Cerebellar cortex (tissue), 1 donor: ENCODE results near the gene NUDT4B.
"Not testable (repeated sequence)": the region's sequence is repeated elsewhere in the genome, so short reads cannot be mapped to it uniquely, and the experiment has no call there.

Source experiments
- DNase-seq: peaks from one replicate; pipeline ENCODE4 v3.0.0-alpha.2; 2015; ENCODE audit warnings: low spot score

NUDT4B gene

GRCh38 chr1:148738667-148739066, 9.9 kb upstream of the NUDT4B start:
- DNase-seq: not testable (repeated sequence)

- DNase-seq: not testable (repeated sequence)
Observed at GRCh38 chr1:148743200-148743599, 5.4 kb upstream of the NUDT4B start.

GRCh38 chr1:148743726-148744720, 4.6 kb upstream of the NUDT4B start:
- DNase-seq: not testable (repeated sequence)

- not testable (repeated sequence) for DNase-seq
Observed at GRCh38 chr1:148749335-148749681, 734 bp downstream of the NUDT4B start.

- DNase-seq: not testable (repeated sequence)
Observed at GRCh38 chr1:148756231-148756630, 7.7 kb downstream of the NUDT4B start.

GRCh38 chr1:148757446-148757845, 8.9 kb downstream of the NUDT4B start:
- DNase-seq: not testable (repeated sequence)

- not testable (repeated sequence) for DNase-seq
Observed at GRCh38 chr1:148758412-148758811, 9.8 kb downstream of the NUDT4B start.

- not testable (repeated sequence) for DNase-seq
Observed at GRCh38 chr1:148758925-148759324, 10.4 kb downstream of the NUDT4B start.

- DNase-seq: not testable (repeated sequence)
Observed at GRCh38 chr1:148759749-148760148, 11.2 kb downstream of the NUDT4B start.

GRCh38 chr1:148760206-148760605, 11.6 kb downstream of the NUDT4B start:
- not testable (repeated sequence) for DNase-seq

- DNase-seq: not testable (repeated sequence)
Observed at GRCh38 chr1:148761360-148761759, 12.8 kb downstream of the NUDT4B start.

- DNase-seq: not testable (repeated sequence)
Observed at GRCh38 chr1:148765238-148766019, 16.9 kb downstream of the NUDT4B start.

- not testable (repeated sequence) for DNase-seq
Observed at GRCh38 chr1:148768541-148768940, 20.0 kb downstream of the NUDT4B start.

GRCh38 chr1:148769495-148769894, 20.9 kb downstream of the NUDT4B start:
- not testable (repeated sequence) for DNase-seq

- DNase-seq: not testable (repeated sequence)
Observed at GRCh38 chr1:148773690-148774089, 25.1 kb downstream of the NUDT4B start.

- not testable (repeated sequence) for DNase-seq
Observed at GRCh38 chr1:148774102-148774501, 25.5 kb downstream of the NUDT4B start.

- not testable (repeated sequence) for DNase-seq
Observed at GRCh38 chr1:148775263-148775662, 26.7 kb downstream of the NUDT4B start.

- not testable (repeated sequence) for DNase-seq
Observed at GRCh38 chr1:148777649-148778048, 29.1 kb downstream of the NUDT4B start.

- not testable (repeated sequence) for DNase-seq
Observed at GRCh38 chr1:148780404-148780803, 31.8 kb downstream of the NUDT4B start.

GRCh38 chr1:148791543-148792099, 43.0 kb downstream of the NUDT4B start:
- DNase-seq: not testable (repeated sequence)

- DNase-seq: not testable (repeated sequence)
Observed at GRCh38 chr1:148793762-148794332, 45.3 kb downstream of the NUDT4B start.
